Neutrophil (primary cell): ENCODE results near the gene LIMA1.
"Not testable (repeated sequence)": the region's sequence is repeated elsewhere in the genome, so short reads cannot be mapped to it uniquely, and the experiment has no call there.

Experiments used
- H3K27ac ChIP-seq: fragments of 200-600 bp; sonication (generic); 2 replicates; pipeline ENCODE4 v1.5.1; 2016; ENCODE audit warnings: mild to moderate bottlenecking, moderate library complexity
- H3K27me3 ChIP-seq: fragments of 200-600 bp; sonication (generic); 2 replicates; pipeline ENCODE4 v1.6.0; 2016; ENCODE audit warnings: mild to moderate bottlenecking
- H3K36me3 ChIP-seq: fragments of 200-600 bp; sonication (generic); 2 replicates; pipeline ENCODE4 v1.5.1; 2017
- H3K4me1 ChIP-seq, 2 experiments: fragments of 200-600 bp in 1 of 2; sonication (generic) in 1 of 2; 1 replicate in 1 of 2; 2 replicates in 1 of 2; pipeline versions ENCODE4 v1.5.1 to v1.6.1; 2013 to 2016; ENCODE audit warnings: low read depth in 1 of 2, low read length in 1 of 2, mild to moderate bottlenecking in 1 of 2, moderate library complexity in 1 of 2; ENCODE audit not compliant: control insufficient read depth in 1 of 2, insufficient read depth in 1 of 2
- H3K4me3 ChIP-seq, 2 experiments: fragments of 200-600 bp in 1 of 2; sonication (generic) in 1 of 2; 1 replicate in 1 of 2; 2 replicates in 1 of 2; pipeline ENCODE4 v1.5.1; 2013 to 2016; ENCODE audit warnings: low read depth in 1 of 2, low read length in 1 of 2, mild to moderate bottlenecking in 1 of 2, moderate library complexity in 1 of 2
- H3K9me3 ChIP-seq: fragments of 200-600 bp; sonication (generic); 2 replicates; pipeline ENCODE4 v1.5.1; 2016
- TF ChIP-seq, protein P1 (sequence below): fragments of 200-600 bp; sonication (generic); IDR thresholded peaks from 2 replicates; pipeline ENCODE4 v1.5.1; 2016; ENCODE audit warnings: antibody characterized with exemption

LIMA1 gene

DNA sequence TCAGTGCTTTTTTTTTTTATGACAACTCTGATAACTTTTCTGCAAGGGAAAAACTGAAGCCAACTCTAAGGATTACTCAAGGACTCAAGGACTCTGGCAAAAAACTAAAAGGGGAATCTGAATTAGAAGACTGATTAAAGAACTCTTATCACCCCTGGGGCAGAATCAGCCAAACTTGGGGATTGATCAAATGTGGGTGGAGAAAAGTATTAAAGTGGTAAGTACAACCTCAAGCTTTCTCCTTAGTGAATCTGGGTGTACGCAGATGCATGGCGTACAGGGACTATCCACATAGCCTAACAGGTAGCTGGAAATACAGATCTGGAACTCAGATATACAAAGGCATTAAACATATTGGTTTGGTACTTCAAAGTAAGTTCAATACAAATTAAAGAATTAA is 7.3 kb downstream of the LIMA1 start:
- TF ChIP-seq, protein P1, sequence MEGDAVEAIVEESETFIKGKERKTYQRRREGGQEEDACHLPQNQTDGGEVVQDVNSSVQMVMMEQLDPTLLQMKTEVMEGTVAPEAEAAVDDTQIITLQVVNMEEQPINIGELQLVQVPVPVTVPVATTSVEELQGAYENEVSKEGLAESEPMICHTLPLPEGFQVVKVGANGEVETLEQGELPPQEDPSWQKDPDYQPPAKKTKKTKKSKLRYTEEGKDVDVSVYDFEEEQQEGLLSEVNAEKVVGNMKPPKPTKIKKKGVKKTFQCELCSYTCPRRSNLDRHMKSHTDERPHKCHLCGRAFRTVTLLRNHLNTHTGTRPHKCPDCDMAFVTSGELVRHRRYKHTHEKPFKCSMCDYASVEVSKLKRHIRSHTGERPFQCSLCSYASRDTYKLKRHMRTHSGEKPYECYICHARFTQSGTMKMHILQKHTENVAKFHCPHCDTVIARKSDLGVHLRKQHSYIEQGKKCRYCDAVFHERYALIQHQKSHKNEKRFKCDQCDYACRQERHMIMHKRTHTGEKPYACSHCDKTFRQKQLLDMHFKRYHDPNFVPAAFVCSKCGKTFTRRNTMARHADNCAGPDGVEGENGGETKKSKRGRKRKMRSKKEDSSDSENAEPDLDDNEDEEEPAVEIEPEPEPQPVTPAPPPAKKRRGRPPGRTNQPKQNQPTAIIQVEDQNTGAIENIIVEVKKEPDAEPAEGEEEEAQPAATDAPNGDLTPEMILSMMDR, result no peak
- Histone ChIP-seq H3K4me1 (no peaks in the 10 kb centered on the region), H3K36me3 (no peaks in the 10 kb centered on the region), H3K9me3 (no peaks in the 10 kb centered on the region), H3K27ac (no peak overlapping the region), H3K27me3 (no peaks in the 10 kb centered on the region), H3K4me3 (no peak overlapping the region)

DNA sequence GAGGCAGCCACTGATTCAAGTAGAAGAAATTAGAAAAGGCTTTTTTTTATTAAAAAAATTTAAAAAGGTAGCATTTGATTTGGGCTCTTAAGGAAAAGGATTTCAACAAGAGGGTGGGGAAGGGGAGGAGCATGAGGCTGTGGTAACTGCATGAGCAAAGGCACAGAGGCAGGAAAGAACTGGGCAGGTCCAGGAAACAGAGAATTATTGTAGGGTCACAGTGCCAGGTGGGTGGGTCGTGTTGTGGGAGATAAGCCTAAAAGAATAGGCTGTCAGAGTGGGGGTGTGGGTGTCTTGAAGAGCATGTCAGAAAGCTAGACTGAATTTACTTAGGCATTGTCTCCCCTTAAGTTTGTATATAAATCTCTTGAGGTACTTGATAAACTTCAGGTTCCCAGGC is 7.8 kb downstream of the LIMA1 start:
- Histone ChIP-seq H3K4me1 (no peaks in the 10 kb centered on the region), H3K36me3 (no peaks in the 10 kb centered on the region), H3K27me3 (no peaks in the 10 kb centered on the region), H3K9me3 (no peaks in the 10 kb centered on the region), H3K27ac (no peak overlapping the region), H3K4me3 (no peak overlapping the region)
- TF ChIP-seq, protein P1, result no peak

DNA sequence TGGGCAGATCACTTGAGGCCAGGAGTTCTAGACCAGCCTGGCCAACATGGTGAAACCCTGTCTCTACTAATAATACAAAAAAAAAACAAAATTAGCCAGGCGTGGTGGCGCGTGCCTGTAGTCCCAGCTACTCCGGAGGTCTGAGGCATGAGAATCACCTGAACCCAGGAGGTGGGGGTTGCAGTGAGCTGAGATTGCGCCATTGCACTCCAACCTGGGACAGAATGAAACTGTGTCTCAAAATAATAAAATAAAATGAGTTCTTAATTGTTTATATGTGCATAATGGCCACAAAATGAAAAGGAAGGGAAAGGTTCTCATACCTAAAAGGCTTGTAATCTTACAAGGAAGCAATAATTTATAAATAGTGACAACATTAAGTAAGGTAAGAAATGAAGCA is 8.2 kb downstream of the LIMA1 start:
- not testable (repeated sequence) for H3K9me3 ChIP-seq, H3K27me3 ChIP-seq, H3K4me1 ChIP-seq, H3K4me3 ChIP-seq, H3K36me3 ChIP-seq, H3K27ac ChIP-seq

DNA sequence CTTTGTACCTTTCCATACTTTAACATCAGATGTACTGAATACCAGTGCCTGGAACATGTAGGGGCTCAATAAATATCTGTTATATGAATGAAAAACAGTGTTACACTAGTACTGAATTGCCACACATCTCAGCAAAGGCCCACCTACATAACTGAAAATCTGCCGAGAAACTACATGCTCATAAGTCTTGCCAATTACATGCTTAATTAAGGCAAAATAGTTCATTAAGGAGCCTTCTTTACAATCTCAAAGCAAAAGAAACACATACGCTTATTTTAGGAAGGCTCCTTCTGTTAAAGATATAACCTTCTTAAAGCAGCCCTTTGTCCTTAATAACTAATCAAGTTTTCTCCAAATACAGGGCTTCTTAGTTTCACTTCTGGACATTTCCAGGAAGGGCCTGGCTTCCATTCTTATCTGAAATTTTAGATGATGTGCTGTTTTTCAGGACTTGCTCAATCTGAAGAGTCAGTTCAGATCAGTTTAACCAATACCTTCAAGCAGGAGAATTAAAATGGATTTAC is 11.5 kb downstream of the LIMA1 start:
- TF ChIP-seq, protein P1, result no peak
- Histone ChIP-seq H3K9me3 (no peaks in the 10 kb centered on the region), H3K36me3 (no peaks in the 10 kb centered on the region), H3K4me1 (no peaks in the 10 kb centered on the region), H3K27ac (no peak overlapping the region), H3K4me3 (no peak overlapping the region), H3K27me3 (no peaks in the 10 kb centered on the region)

DNA sequence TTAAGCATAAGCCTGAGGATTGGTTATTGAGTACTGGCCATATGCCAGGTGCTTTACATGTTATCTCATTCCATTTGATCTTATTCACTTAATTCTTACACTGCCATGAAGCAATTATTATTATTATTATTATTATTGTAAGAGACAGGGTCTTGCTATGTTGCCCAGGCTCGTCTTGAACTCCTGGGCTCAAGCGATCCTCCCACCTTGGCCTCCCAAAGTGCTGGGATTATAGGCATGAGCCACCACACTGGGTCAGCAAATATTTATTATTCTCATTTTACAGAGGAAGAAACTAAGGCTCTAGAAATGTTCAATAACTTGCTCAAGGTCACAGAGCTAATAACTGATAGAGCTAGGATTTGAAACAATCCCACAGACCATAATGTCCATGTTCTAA is 14.8 kb downstream of the LIMA1 start:
- Histone ChIP-seq H3K36me3 (no peaks in the 10 kb centered on the region), H3K4me1 (no peaks in the 10 kb centered on the region), H3K27me3 (no peaks in the 10 kb centered on the region), H3K27ac (no peak overlapping the region), H3K9me3 (no peaks in the 10 kb centered on the region), H3K4me3 (no peak overlapping the region)
- TF ChIP-seq, protein P1, result no peak

DNA sequence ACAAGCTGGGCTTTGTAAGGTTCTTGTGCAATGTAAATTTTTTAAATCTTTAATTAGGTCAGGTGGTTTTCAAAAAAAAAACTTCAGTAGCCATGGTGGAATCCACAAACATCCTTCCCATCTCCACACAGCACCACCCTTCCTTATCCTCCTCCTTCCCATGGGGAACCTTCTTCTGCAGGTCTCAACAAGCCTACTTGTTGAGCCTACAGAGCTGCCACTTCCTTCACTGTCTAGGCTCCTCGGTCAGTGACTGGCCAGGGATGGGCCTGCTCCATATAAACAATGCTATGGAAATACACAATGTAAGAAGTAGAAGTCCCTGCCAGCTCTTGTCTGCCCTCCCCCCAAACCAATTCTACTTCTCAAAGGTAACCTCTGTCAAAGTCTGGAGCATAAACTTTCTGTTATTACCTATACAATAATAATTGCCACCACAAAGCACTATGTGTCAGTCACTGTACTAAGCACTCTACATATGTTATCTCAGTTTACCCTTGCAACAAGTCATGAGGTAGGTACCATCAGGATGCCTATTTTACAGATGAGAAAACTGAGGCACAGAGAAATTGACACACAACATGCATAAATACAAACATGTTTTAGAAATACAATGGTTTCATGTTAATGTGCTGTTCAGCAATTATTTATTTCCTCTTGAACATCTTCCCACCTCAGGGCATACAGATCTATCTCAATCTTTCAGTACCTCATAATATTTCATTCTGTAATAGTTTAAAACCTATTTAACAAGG is 17.4 kb downstream of the LIMA1 start:
- TF ChIP-seq, protein P1, result no peak
- Histone ChIP-seq H3K4me1 (no peaks in the 10 kb centered on the region), H3K4me3 (no peak overlapping the region), H3K27me3 (no peaks in the 10 kb centered on the region), H3K27ac (no peak overlapping the region), H3K36me3 (no peaks in the 10 kb centered on the region), H3K9me3 (no peaks in the 10 kb centered on the region)
